AG09319 (cell line): Measurements from ENCODE around the gene TNKS1BP1.

Experiments used
- DNase-seq: peaks from one replicate; pipeline ENCODE4 v3.0.0-alpha.2; 2010; ENCODE audit warnings: low read depth; ENCODE audit errors: extremely low read depth
- TF ChIP-seq, protein P1 (sequence below): IDR thresholded peaks from 2 replicates; pipeline ENCODE4 v1.5.1; 2011; ENCODE audit warnings: low read depth, mild to moderate bottlenecking, inconsistent platforms, low read length, moderate library complexity

The TNKS1BP1 gene

DNA sequence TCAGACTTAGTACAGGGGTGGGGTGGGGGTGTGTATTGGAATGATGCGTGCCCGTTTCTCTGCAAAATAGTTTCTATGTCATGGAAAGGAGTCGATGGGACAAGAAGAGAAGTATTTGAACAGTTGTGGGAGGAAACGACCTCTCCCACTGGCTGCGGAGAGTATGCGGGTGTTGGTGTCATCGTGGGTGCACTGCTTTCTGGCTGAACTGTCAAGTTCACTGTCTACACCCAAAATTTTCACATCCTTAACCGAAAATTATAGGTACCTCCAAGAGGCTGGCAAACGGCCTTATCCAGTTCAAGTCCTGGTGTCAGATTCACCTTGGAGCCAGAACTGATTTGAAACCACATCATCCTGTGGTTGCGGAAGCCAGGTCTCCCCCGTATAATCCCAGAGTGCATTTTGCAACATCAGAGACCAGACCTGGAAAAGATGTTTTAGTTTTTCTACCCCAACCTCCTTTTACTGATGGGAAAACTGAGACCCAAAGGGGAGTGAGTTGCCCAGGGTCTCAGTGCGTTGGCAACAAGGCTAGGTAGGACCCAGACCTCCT, 11.4 kb upstream of the TNKS1BP1 start:
- TF ChIP-seq, protein P1, sequence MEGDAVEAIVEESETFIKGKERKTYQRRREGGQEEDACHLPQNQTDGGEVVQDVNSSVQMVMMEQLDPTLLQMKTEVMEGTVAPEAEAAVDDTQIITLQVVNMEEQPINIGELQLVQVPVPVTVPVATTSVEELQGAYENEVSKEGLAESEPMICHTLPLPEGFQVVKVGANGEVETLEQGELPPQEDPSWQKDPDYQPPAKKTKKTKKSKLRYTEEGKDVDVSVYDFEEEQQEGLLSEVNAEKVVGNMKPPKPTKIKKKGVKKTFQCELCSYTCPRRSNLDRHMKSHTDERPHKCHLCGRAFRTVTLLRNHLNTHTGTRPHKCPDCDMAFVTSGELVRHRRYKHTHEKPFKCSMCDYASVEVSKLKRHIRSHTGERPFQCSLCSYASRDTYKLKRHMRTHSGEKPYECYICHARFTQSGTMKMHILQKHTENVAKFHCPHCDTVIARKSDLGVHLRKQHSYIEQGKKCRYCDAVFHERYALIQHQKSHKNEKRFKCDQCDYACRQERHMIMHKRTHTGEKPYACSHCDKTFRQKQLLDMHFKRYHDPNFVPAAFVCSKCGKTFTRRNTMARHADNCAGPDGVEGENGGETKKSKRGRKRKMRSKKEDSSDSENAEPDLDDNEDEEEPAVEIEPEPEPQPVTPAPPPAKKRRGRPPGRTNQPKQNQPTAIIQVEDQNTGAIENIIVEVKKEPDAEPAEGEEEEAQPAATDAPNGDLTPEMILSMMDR = no peak
- no peak for DNase-seq

DNA sequence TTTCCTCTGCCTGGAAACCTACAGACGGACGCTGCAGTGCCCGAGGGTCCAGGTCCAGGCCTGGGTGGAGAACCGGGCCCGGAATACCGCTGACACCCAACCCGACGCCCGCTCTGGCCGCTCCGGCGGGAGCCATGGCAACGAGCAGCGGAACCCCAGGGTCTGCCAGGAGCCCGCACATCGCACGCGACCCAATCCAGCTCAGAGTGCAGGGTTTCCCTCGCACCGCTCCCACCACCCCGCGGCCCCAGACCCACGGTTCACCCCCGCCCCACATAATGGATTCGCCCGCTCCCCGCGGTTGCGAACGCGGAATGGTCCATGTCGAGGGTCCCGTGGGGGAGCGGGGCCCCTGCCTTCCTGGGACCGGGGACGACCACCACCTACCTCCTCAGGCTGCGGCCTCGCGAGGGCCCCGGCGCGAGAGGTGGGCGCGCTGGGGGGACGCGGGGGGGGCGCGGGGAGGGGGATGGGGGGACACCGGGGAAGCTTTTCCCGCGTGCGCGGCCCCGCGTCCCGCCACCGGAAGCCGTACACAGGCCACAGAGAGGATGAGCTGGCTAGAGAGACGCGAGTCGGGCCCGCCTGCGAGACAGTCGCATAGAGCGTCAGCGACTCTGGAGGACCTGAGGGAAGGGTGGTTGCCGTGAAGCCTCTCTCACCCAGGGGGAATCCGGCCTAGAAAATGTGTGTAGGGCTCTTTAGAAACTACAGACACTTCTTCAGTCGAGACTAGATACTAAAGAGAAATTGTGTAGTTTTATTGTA, 10.8 kb upstream of the TNKS1BP1 start, which contains the start of gene SSRP1:
Gene SSRP1, minus strand, starts transcription at position 550 of the 768 bp plus-strand sequence. CDS start 771 bp downstream, outside the sequence.
- TF ChIP-seq, protein P1 = peak; percentile 5
- DNase-seq = no peak

DNA sequence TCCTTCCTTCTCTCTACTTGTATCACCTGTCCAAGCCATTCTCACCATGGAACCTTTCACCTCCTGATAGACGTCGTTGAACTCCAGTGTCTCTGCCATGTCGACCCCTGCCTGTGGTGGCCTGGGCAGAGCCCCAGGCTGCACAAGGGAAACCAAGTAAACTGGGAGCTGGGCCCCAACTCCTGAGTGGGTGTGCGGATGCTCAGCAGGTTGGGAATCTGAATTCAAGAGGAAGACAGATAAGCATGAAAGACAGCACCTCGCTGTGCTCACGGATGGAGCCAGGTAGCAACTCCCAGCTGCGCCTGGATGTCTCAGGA, 10.2 kb upstream of the TNKS1BP1 start:
- TF ChIP-seq, protein P1 = no peak
- no peak for DNase-seq

DNA sequence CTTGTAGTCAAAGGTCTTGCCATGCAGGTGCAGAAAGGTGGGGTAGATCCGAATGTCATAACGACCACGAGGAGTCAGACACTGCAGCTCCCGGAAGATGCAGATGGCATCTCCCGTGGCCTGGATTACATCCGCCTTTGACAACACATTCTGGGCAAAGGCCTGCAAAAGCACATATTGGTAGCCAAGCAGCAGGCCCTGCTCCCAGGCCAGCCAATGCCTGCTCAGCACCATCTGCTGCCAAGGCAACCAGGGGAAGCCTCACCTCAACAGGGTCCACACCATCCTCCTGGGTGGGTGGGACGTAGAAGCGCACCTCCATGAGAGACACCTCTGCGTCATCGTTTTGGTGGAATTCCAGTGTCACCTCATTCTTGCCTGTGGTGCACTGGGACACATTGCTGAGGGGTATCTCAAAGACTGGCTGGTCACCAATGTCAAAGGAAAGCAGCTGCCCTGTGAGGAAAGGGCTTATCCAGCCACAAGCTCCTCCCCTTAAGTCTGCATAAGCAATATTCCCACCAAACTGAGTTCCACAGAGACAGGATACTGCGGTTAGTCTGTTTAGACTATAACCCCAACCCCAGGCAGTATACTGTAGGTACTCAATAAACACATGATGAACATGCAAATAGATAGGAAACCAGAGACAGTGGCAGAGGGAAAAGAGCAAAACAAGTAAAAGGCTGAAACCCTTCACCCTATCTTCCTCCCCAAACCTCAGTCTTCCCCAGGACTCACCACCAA, 8.1 kb upstream of the TNKS1BP1 start:
- DNase-seq = no peak
- TF ChIP-seq, protein P1 = no peak

DNA sequence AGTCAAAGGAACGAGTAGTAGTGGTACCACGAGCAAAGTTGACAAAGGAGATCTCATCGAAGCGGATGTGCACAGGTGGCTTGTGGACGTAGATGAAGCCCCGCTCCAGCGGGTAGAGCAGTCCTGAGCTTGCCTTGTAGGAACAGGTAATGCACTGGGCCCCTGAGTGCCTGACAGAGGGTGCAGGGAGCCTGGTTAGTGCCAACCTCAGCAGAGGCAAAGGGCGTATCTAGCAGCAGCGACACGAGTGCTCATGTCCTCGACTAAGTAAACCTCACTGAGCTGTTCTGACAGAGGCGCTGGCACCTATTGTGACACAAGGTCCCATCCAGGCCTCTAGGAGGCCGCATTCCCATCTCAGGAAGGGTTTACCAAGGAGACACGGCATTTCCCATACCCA, 7.0 kb upstream of the TNKS1BP1 start:
- TF ChIP-seq, protein P1 = no peak
- no peak for DNase-seq

DNA sequence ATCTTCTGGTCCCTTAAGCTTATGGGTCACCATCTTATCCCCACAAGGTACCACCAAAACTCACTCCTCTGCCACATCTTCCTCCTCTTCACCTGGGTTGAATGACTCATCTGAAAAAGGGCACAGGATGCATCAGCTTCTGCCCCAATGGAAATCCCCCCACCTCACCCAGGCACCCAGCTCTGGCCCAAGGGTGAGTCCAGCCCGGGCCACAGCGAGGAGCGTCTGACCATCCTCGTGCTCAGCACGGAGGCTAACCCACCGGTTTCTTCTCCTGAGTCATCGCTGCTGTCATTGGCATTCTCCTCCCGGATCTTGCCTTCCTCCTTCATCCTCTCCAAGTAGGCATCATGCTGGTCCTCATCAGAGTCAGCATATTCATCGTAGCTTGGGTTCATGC, 5.3 kb upstream of the TNKS1BP1 start:
- DNase-seq = no peak
- TF ChIP-seq, protein P1 = no peak

DNA sequence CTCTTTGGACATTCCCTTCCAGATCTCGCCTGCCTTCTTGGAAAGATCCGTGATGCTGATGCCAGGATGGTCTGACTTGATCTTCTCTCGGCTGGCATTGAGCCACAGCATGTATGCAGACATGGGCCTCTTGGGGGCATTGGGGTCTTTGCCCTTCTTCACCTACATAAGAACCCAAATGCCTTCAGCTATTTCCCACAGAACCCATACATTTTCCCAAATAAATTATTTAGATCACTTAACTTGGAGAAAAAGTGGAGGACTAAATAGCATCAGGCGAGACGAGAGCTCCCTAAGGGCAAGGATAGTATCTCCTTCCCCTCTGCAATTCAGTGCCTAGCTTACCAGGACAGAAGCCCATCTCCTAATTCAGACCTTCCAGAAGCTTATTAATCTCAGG, 3.0 kb upstream of the TNKS1BP1 start:
- TF ChIP-seq, protein P1 = no peak
- no peak for DNase-seq
